OCI-LY7 (cell line): Measurements from ENCODE around the gene GRAP2. TPM values are rescaled to one million over a fixed set of nuclear protein-coding genes. Genes with fewer than 3 reads are reported as not detected.

Experiments used
- BruUV-seq: library from RNA; stranded (reverse); fragments of 400-500 nt; replicated peaks from 2 replicates; lab custom pipeline; 2021; lab: Mats Ljungman, UMichigan
- CTCF ChIA-PET: fragments of 300-600 bp; sonication (Branson Sonifier 250); formaldehyde crosslinking; loops from one replicate; lab custom pipeline; 2022; ENCODE audit warnings: antibody characterized with exemption; ENCODE audit not compliant: unreplicated experiment; lab: Charles Lee
- POLR2A ChIA-PET: fragments of 300-600 bp; sonication (Branson Sonifier 250); formaldehyde crosslinking; loops from one replicate; lab custom pipeline; 2022; ENCODE audit warnings: antibody characterized with exemption; lab: Charles Lee
- DNase-seq: peaks from one replicate; pipeline ENCODE4 v3.0.0-alpha.2; 2015; ENCODE audit warnings: low spot score
- H2AFZ ChIP-seq: fragments of 200-600 bp; sonication (generic), shearing (Covaris generic); 2 replicates; pipeline ENCODE4 v1.6.1; 2014; ENCODE audit warnings: mild to moderate bottlenecking, antibody characterized with exemption, low read length, moderate library complexity
- H3K27ac ChIP-seq: fragments of 200-600 bp; sonication (generic); 2 replicates; pipeline ENCODE4 v1.5.1; 2014; ENCODE audit warnings: mixed run types, low read depth, mild to moderate bottlenecking, moderate library complexity, low read length, inconsistent platforms; ENCODE audit not compliant: poor library complexity, severe bottlenecking
- H3K36me3 ChIP-seq: fragments of 200-600 bp; sonication (generic); 2 replicates; pipeline ENCODE4 v1.6.1; 2014; ENCODE audit warnings: mild to moderate bottlenecking, antibody characterized with exemption, low read length, moderate library complexity, mixed read lengths; ENCODE audit not compliant: insufficient read depth
- H3K4me1 ChIP-seq: fragments of 200-600 bp; sonication (generic); 2 replicates; pipeline ENCODE4 v1.5.1; 2014; ENCODE audit warnings: mild to moderate bottlenecking, low read length; ENCODE audit not compliant: insufficient read depth, poor library complexity, severe bottlenecking
- H3K4me2 ChIP-seq: fragments of 200-600 bp; sonication (generic); 2 replicates; pipeline ENCODE4 v1.6.1; 2014; ENCODE audit warnings: mild to moderate bottlenecking, low read length
- H3K4me3 ChIP-seq: fragments of 200-600 bp; sonication (generic); 2 replicates; pipeline ENCODE4 v1.5.1; 2014; ENCODE audit warnings: mild to moderate bottlenecking, low read depth, low read length; ENCODE audit not compliant: poor library complexity, severe bottlenecking
- H3K79me2 ChIP-seq: fragments of 200-600 bp; sonication (generic); 2 replicates; pipeline ENCODE4 v1.6.1; 2016; ENCODE audit warnings: low read depth, mild to moderate bottlenecking, low read length, moderate library complexity, mixed read lengths; ENCODE audit not compliant: insufficient read depth
- H3K9me2 ChIP-seq: fragments of 200-600 bp; sonication (generic); 2 replicates; pipeline ENCODE4 v1.6.1; 2016; ENCODE audit warnings: mild to moderate bottlenecking, low read length, mixed read lengths; ENCODE audit not compliant: insufficient read depth
- H3K9me3 ChIP-seq: fragments of 200-600 bp; sonication (generic); 2 replicates; pipeline ENCODE4 v1.6.1; 2014; ENCODE audit warnings: mild to moderate bottlenecking, mixed run types, low read length, mixed read lengths
- H4K20me1 ChIP-seq: fragments of 200-600 bp; sonication (generic); 2 replicates; pipeline ENCODE4 v1.6.1; 2014; ENCODE audit warnings: mild to moderate bottlenecking, antibody characterized with exemption, low read length, moderate library complexity, mixed read lengths; ENCODE audit not compliant: insufficient read depth
- EZH2phosphoT487 ChIP-seq: fragments of 200-600 bp; sonication (generic); IDR thresholded peaks from 2 replicates; pipeline ENCODE4 v1.6.1; 2018; ENCODE audit warnings: low read depth, borderline replicate concordance, mild to moderate bottlenecking, mixed run types, antibody characterized with exemption, low read length, moderate library complexity, mixed read lengths
- intact Hi-C: fragments of 100-400 bp; cut with micrococcal nuclease; formaldehyde crosslinking; loops from one replicate; pipeline ENCODE4 v1.10.0; 2022; ENCODE audit not compliant: unreplicated experiment
- total RNA-seq, 2 experiments: library from RNA; depleted of rRNA in 1 of 2; stranded (reverse); fragments of >200 nt in 1 of 2; shearing (Covaris generic) in 1 of 2; gene quantifications; 2 replicates each; pipeline ENCODE4 v1.2.3, GENCODE V29; 2014 to 2022
- TF ChIP-seq, protein P1 (sequence below): fragments of 200-600 bp; sonication (generic); conservative IDR thresholded peaks from 2 replicates; pipeline ENCODE4 v1.5.1; 2014; ENCODE audit warnings: mild to moderate bottlenecking, antibody characterized with exemption, low read length, moderate library complexity, mixed read lengths

GRAP2 gene
- total RNA-seq, 2 experiments from 2014 or later = not detected

DNA sequence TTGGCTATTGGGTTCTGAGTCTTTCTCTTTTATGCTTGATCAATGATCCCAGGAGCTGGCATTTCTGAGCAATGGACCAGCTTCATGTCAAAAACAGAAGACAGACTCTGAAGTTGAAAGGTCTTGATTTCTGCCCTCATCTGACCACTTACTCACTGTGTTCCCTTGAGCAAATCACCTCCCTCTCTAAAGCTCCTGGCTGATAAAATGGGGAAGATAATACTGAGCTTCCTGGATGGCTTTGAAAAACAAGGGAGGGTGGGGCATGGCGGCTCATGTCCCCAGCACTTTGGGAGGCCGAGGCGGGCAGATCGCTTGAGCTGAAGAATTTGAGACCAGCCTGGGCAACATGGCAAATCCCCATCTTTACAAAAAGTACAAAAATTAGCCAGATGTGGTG, 100.2 kb downstream of the GRAP2 start:
- no peak overlapping the region for H3K4me2 ChIP-seq
- DNase-seq = no peak
- no peaks in the 10 kb centered on the region for H4K20me1 ChIP-seq
- TF ChIP-seq, protein P1, sequence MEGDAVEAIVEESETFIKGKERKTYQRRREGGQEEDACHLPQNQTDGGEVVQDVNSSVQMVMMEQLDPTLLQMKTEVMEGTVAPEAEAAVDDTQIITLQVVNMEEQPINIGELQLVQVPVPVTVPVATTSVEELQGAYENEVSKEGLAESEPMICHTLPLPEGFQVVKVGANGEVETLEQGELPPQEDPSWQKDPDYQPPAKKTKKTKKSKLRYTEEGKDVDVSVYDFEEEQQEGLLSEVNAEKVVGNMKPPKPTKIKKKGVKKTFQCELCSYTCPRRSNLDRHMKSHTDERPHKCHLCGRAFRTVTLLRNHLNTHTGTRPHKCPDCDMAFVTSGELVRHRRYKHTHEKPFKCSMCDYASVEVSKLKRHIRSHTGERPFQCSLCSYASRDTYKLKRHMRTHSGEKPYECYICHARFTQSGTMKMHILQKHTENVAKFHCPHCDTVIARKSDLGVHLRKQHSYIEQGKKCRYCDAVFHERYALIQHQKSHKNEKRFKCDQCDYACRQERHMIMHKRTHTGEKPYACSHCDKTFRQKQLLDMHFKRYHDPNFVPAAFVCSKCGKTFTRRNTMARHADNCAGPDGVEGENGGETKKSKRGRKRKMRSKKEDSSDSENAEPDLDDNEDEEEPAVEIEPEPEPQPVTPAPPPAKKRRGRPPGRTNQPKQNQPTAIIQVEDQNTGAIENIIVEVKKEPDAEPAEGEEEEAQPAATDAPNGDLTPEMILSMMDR = no peak
- TF ChIP-seq EZH2phosphoT487 = no peak
- H3K27ac ChIP-seq = no peak overlapping the region
- no peak overlapping the region for H2AFZ ChIP-seq
- H3K4me3 ChIP-seq = no peak overlapping the region
- H3K79me2 ChIP-seq = no peaks in the 10 kb centered on the region
- no peaks in the 10 kb centered on the region for H3K9me2 ChIP-seq
- no peaks in the 10 kb centered on the region for H3K9me3 ChIP-seq
- intact Hi-C loops = no loop called here
- ChIA-PET CTCF (interaction anchor here (0.5 to 0.7 kb wide), 2 partner anchors 128 to 459 kb away, joined by 3 to 4 read pairs; no protein-coding TSS in a partner anchor), POLR2A (interaction anchor here (0.6 kb wide), 1 partner anchor 144 kb away, joined by 8 read pairs; no protein-coding TSS in a partner anchor)
- no TSS peak for BruUV-seq
- no peaks in the 10 kb centered on the region for H3K36me3 ChIP-seq
- H3K4me1 ChIP-seq = no peaks in the 10 kb centered on the region

DNA sequence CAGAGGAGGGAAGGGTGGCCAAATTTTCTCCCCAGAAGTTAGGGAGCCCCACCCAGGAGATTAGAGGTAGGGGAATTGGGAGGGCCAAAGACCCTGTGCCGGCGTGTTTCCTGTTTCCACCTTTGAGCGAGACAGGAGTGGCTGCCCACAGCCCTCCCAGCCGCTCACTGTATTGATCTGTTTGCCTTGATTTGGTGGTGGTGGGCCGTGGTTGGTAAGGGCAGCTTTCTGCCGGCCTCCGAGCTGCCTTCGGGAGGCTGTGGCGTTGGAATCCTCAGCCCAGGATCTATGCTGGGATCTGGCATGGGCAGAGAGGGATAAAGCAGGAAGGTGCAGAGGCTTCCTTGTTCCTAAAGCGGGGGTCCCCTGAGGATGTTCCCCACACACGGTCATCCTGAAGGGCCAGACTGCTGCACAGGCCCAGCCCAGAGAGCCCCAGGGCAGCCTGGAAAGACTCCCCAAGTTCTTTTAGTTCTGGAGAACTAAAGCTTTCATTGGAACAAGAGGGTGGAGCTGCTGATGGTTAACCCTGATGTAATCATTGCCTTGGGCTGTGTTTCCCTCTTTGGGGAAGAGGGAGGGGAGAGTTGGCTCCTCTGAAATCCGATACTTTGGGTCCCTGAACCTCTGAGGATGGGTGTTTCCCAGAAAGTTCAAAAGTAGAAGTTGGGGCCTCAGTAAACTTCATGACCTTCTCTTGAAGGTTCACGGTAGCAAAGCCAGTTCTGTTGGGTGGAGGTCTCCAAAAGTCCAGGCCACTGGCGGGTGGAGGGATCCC, 101.1 kb downstream of the GRAP2 start:
- no peaks in the 10 kb centered on the region for H3K36me3 ChIP-seq
- H3K9me2 ChIP-seq = no peaks in the 10 kb centered on the region
- no peak overlapping the region for H2AFZ ChIP-seq
- no peaks in the 10 kb centered on the region for H3K4me1 ChIP-seq
- TF ChIP-seq, protein P1 = no peak
- TF ChIP-seq EZH2phosphoT487 = no peak
- H3K79me2 ChIP-seq = no peaks in the 10 kb centered on the region
- H3K27ac ChIP-seq = no peak overlapping the region
- intact Hi-C loops = no loop called here
- no peaks in the 10 kb centered on the region for H3K9me3 ChIP-seq
- ChIA-PET POLR2A (interaction anchor here (0.6 kb wide), 1 partner anchor 144 kb away, joined by 8 read pairs; no protein-coding TSS in a partner anchor), CTCF (interaction anchor here (0.5 kb wide), 1 partner anchor 442 kb away, joined by 3 read pairs; no protein-coding TSS in a partner anchor)
- DNase-seq = no peak
- H4K20me1 ChIP-seq = no peaks in the 10 kb centered on the region
- no peak overlapping the region for H3K4me2 ChIP-seq
- BruUV-seq = no TSS peak
- no peak overlapping the region for H3K4me3 ChIP-seq
